Forelimb muscle (tissue), 1 donor: Measurements from ENCODE around the gene ARHGEF26. TPM values are rescaled to one million over a fixed set of nuclear protein-coding genes. Genes with fewer than 3 reads are reported as not detected.
"Not testable (repeated sequence)": the region's sequence is repeated elsewhere in the genome, so short reads cannot be mapped to it uniquely, and the experiment has no call there.

ENCODE experiments used
- DNase-seq: peaks from one replicate; pipeline ENCODE4 v3.0.0-alpha.2; 2013; ENCODE audit warnings: low read depth
- polyA plus RNA-seq: library from polyadenylated mRNA; unstranded; fragments of 120-200 nt; gene quantifications from one replicate; pipeline ENCODE4 v1.2.1, GENCODE V29; 2013; ENCODE audit not compliant: insufficient read length

ARHGEF26 gene, protein sequence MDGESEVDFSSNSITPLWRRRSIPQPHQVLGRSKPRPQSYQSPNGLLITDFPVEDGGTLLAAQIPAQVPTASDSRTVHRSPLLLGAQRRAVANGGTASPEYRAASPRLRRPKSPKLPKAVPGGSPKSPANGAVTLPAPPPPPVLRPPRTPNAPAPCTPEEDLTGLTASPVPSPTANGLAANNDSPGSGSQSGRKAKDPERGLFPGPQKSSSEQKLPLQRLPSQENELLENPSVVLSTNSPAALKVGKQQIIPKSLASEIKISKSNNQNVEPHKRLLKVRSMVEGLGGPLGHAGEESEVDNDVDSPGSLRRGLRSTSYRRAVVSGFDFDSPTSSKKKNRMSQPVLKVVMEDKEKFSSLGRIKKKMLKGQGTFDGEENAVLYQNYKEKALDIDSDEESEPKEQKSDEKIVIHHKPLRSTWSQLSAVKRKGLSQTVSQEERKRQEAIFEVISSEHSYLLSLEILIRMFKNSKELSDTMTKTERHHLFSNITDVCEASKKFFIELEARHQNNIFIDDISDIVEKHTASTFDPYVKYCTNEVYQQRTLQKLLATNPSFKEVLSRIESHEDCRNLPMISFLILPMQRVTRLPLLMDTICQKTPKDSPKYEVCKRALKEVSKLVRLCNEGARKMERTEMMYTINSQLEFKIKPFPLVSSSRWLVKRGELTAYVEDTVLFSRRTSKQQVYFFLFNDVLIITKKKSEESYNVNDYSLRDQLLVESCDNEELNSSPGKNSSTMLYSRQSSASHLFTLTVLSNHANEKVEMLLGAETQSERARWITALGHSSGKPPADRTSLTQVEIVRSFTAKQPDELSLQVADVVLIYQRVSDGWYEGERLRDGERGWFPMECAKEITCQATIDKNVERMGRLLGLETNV
- polyA plus RNA-seq, result 10.3 TPM

DNA sequence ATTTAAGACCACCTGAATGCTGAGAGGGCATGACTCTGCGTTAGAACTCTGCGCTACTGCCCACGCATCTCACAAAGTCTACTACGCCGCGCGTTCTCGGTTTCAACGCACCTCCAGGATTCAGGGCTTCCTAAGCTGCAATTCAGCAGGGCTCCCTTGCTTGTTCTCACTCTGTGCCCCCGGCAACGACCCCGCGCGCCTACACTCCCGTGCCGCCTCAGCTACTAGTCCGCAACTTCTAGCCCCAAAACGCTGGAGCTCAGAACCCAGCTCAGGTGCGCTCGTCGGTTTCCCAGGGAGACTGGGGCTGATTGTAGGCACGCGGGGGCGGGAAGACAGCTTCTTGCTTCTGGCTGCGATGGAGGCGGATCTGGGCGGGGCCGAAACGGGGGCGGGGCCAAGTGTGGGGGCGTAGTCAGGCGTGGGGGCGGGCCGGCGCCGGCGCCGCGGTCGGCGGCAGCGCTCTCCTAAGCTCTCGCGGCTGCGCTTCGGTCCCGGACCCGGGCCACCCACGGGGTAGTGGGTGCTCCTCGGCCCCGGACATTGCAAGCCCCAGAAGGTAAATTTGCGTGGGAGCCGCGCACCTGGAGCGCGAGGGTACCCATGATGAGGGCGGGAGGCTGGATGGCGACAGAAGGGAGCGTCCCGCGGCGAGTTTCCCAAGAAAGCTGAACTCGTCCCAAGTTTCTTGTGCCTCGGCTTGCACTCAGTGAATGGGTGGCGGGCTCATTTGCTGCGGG is at the start of gene ARHGEF26:
ARHGEF26 (plus strand) TSS at position 430 of the 740 bp plus-strand sequence. CDS start 603 bp downstream, outside the sequence.
- no peak for DNase-seq

- no peak for DNase-seq
Measured at GRCh38 chr3:154074966-154075365, 46.2 kb upstream of the ARHGEF26 start.

DNA sequence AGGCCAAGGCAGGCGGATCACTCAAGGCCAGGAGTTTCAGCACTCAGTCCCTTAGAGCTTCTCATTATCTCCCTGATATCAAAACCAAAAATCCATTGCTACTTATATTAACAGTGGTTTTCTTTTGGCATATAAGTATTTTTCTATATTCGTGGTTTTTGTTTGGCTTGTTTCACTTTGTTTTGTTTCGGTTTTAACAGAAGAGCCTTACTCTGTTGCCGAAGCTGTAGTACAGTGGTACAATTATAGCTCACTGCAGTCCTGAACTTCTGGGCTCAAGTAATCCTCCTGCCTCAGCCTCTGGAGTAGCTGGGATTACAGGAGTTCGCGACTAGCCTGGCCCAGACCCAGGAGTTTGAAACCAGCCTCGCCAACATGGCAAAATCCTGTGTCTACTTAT is 42.5 kb upstream of the ARHGEF26 start:
- DNase-seq, result no peak

GRCh38 chr3:154081305-154081704 is 39.9 kb upstream of the ARHGEF26 start:
- no peak for DNase-seq

DNA sequence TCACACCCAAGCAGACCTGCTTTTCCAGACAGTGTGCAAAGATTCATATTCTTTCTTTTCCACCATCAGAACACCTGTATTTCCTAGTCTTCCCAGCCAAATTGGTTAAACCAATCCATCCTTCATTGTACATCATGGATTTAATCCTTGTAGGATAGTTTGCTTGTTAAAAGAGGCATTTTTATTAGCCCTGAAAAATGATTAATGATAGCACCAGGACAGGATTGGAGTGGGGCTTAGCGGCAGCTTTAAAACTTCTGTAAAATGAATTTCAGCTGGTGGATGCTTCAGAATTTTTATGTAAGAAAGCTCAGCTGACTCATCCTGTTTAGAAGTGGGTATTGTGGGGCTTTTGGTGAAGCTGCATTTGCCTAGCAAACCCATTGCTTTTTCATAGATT is 36.1 kb upstream of the ARHGEF26 start:
- DNase-seq, result no peak

- no peak for DNase-seq
Measured at GRCh38 chr3:154085799-154086198, 35.4 kb upstream of the ARHGEF26 start.

DNA sequence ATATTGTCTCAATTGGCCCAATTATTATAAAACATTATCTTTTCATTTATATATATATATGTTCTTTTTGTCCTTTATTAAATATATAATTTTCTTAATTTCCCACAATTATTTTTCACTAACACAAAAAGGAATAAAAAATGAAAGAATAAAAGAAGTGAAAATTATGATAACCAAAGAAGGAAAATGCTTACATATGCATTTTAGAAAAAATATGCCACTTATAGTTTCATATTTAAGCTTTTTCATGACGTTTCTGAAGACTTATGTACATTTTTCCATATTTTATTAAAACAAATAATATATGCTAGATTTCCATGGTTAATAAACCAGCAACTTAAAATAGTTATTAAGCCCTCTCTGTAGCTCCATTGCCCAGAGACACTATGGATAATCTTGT is 34.9 kb upstream of the ARHGEF26 start:
- DNase-seq, result no peak

GRCh38 chr3:154087756-154088480 is 33.3 kb upstream of the ARHGEF26 start:
- not testable (repeated sequence) for DNase-seq

GRCh38 chr3:154089421-154090420 is 31.5 kb upstream of the ARHGEF26 start:
- DNase-seq, result no peak

DNA sequence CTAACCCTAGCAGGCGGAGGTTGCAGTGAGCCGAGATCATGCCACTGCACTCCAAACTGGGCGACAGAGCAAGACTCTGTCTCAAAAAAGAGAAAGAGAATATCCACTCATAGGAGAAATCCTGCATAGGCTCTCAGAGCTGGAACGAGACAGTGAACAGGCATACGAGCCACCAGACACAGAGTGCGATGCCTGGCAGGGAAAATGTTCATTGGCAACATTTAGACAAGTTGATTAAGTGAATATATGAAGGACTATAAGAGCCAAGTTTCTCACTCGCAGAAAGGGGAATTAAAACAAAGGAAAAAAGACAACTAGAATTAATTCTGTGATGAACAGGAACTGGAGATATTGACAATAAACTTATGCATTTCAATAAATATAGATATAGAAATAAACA is 27.1 kb upstream of the ARHGEF26 start:
- no peak for DNase-seq

- DNase-seq, result no peak
Measured at GRCh38 chr3:154095832-154096421, 25.3 kb upstream of the ARHGEF26 start.

DNA sequence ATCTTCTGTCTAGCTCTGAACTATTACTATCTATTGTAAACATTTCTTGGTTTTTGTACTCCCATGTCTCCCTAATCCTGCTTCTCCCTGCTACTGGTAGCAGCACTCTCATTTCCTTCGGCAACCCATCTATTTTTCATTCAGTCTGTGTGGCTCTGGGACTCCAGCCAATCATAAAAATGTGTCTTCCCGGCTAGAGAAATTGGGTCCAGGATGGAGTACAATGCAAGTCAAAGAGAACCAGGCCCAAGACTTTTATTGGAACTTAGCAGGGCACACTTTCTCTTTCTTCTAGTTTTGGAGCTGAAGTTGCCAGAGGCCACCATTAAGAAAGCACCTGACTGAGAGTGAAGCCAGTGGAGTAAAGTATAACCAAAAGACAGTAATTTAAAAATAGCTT is 22.8 kb upstream of the ARHGEF26 start:
- no peak for DNase-seq

GRCh38 chr3:154100556-154100955 is 20.6 kb upstream of the ARHGEF26 start:
- no peak for DNase-seq

GRCh38 chr3:154101250-154101649 is 19.9 kb upstream of the ARHGEF26 start:
- no peak for DNase-seq

DNA sequence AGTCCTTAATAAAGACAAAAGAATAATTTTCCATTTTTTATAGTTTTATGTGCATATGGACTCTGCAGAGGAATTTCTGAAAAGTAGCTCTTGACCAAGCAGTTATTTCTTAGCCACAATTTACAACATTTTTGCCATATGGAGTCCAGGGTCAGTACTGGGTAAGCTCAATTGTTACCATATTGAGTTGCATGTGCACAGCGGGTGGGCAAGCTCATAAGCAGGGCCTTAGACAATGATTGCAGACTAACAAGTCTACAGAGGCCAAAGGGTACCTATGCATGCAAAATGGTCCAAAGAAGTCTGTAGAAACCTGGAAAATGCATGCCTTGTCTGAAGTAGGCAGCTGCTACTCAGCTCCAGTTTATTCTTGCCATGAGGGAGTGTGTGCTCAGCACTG is 19.0 kb upstream of the ARHGEF26 start:
- DNase-seq, result no peak

GRCh38 chr3:154105218-154105975 is 15.8 kb upstream of the ARHGEF26 start:
- DNase-seq, result no peak

- DNase-seq, result no peak
Measured at GRCh38 chr3:154111365-154111935, 9.7 kb upstream of the ARHGEF26 start.

- no peak for DNase-seq
Measured at GRCh38 chr3:154112146-154112852, 8.9 kb upstream of the ARHGEF26 start.
